Nephron (organoid): ENCODE data around the gene OR5A1.

Source experiments
- H3K27ac Mint-ChIP-seq, 3 experiments: 2 replicates each; pipeline ENCODE4 v1.8.0; 2020; ENCODE audit warnings: mixed read lengths in 3 of 3, mild to moderate bottlenecking in 2 of 3, moderate library complexity in 1 of 3
- H3K27me3 Mint-ChIP-seq: 2 replicates; pipeline ENCODE4 v1.8.0; 2021; ENCODE audit warnings: low read depth, mild to moderate bottlenecking, moderate library complexity, mixed read lengths
- H3K36me3 Mint-ChIP-seq: 2 replicates; pipeline ENCODE4 v1.8.0; 2020; ENCODE audit warnings: low read depth, mixed read lengths
- H3K4me1 Mint-ChIP-seq: 2 replicates; pipeline ENCODE4 v1.8.0; 2020; ENCODE audit warnings: mixed read lengths
- H3K4me3 Mint-ChIP-seq, 3 experiments: 2 replicates each; pipeline ENCODE4 v1.8.0; 2020; ENCODE audit warnings: mild to moderate bottlenecking in 3 of 3, mixed read lengths in 3 of 3, moderate library complexity in 2 of 3
- H3K9me3 Mint-ChIP-seq: 2 replicates; pipeline ENCODE4 v1.8.0; 2020; ENCODE audit warnings: mixed read lengths
- CTCF ChIP-seq, 3 experiments: fragments of 200-600 bp; sonication (generic); IDR thresholded peaks; one replicate each; pipeline ENCODE4 v1.5.0; 2021; ENCODE audit warnings: antibody characterized with exemption in 3 of 3; ENCODE audit not compliant: unreplicated experiment in 3 of 3

Gene OR5A1

GRCh38 chr11:59456661-59457060 is 20.4 kb downstream of the OR5A1 start, which contains the start of gene OR4D6:
TSS of gene OR4D6 (plus strand) at chr11:59456961. CDS start at chr11:59456961, 0 bp downstream.
- H3K27ac Mint-ChIP-seq = no peak within 1 kb of the TSS
- no peak for TF ChIP-seq CTCF (IDR thresholded peaks at IDR 0.05; ENCODE audit: unreplicated experiment in 3 of 3)
- no peaks in the 10 kb centered on the region for H3K9me3 Mint-ChIP-seq
- H3K4me1 Mint-ChIP-seq = no peaks in the 10 kb centered on the region
- H3K27me3 Mint-ChIP-seq = no peaks in the 10 kb centered on the region
- no peaks in the 10 kb centered on the region for H3K36me3 Mint-ChIP-seq
- no peak within 1 kb of the TSS for H3K4me3 Mint-ChIP-seq

GRCh38 chr11:59459916-59460315 is 23.6 kb downstream of the OR5A1 start:
- Mint-ChIP-seq H3K9me3 (no peaks in the 10 kb centered on the region), H3K27me3 (no peaks in the 10 kb centered on the region), H3K36me3 (no peaks in the 10 kb centered on the region), H3K4me1 (peaks cover 11% of the 10 kb centered on the region), H3K4me3 (no peak overlapping the region), H3K27ac (no peak overlapping the region)
- no peak for TF ChIP-seq CTCF (IDR thresholded peaks at IDR 0.05; ENCODE audit: unreplicated experiment in 3 of 3)

GRCh38 chr11:59463190-59463641 is 26.9 kb downstream of the OR5A1 start:
- peak overlapping the region in 2 of 3 experiments; percentile 38 to 39 for H3K27ac Mint-ChIP-seq
- H3K9me3 Mint-ChIP-seq = no peaks in the 10 kb centered on the region
- H3K27me3 Mint-ChIP-seq = no peaks in the 10 kb centered on the region
- no peaks in the 10 kb centered on the region for H3K36me3 Mint-ChIP-seq
- TF ChIP-seq CTCF (IDR thresholded peaks at IDR 0.05; ENCODE audit: unreplicated experiment in 3 of 3) = no peak
- peaks cover 11% of the 10 kb centered on the region for H3K4me1 Mint-ChIP-seq
- H3K4me3 Mint-ChIP-seq = no peak overlapping the region

DNA sequence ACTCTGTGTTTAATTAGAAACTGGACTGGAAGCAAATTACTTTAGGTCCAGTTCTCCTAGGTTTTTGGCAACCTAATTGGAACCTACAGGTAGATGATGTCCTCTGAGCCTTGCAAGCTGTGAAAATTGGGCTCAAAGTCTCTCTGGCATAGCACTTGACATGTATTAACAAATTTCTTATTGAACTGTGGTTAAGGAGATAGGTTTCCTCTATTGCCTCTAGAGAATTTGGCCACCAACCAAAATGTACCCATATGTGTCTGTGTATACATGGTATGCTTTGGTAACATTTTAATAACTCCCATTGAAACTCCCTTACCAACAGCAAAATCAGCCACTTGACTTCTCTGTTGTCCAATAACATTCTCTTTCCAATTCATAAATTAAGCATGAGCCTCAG is 36.7 kb downstream of the OR5A1 start, which contains the start of gene OR4D10:
OR4D10 (plus strand) TSS at position 301 of the 400 bp plus-strand sequence. CDS start 4,115 bp downstream, outside the sequence.
- Mint-ChIP-seq H3K36me3 (no peaks in the 10 kb centered on the region), H3K27ac (no peak within 1 kb of the TSS), H3K27me3 (no peaks in the 10 kb centered on the region), H3K4me3 (no peak within 1 kb of the TSS), H3K9me3 (no peaks in the 10 kb centered on the region), H3K4me1 (no peaks in the 10 kb centered on the region)
- no peak for TF ChIP-seq CTCF (IDR thresholded peaks at IDR 0.05; ENCODE audit: unreplicated experiment in 3 of 3)

- H3K36me3 Mint-ChIP-seq = no peaks in the 10 kb centered on the region
- no peak for TF ChIP-seq CTCF (IDR thresholded peaks at IDR 0.05; ENCODE audit: unreplicated experiment in 3 of 3)
- H3K4me1 Mint-ChIP-seq = no peaks in the 10 kb centered on the region
- no peak overlapping the region for H3K4me3 Mint-ChIP-seq
- H3K27me3 Mint-ChIP-seq = no peaks in the 10 kb centered on the region
- H3K27ac Mint-ChIP-seq = no peak overlapping the region
- H3K9me3 Mint-ChIP-seq = no peaks in the 10 kb centered on the region
Observed at GRCh38 chr11:59475176-59475575, 38.9 kb downstream of the OR5A1 start.

GRCh38 chr11:59479906-59480305 is 43.6 kb downstream of the OR5A1 start:
- Mint-ChIP-seq H3K4me1 (no peaks in the 10 kb centered on the region), H3K9me3 (no peaks in the 10 kb centered on the region), H3K4me3 (no peak overlapping the region)

More at GRCh38 chr11:59479906-59480305, 43.6 kb downstream of the OR5A1 start:
- Mint-ChIP-seq H3K27me3 (no peaks in the 10 kb centered on the region), H3K36me3 (no peaks in the 10 kb centered on the region), H3K27ac (no peak overlapping the region)
- no peak for TF ChIP-seq CTCF (IDR thresholded peaks at IDR 0.05; ENCODE audit: unreplicated experiment in 3 of 3)
